T-helper 2 cell treated with Interferon-gamma antibody and Interleukin-4, amounts not matched to agents 5 μg/mL and 100 μg/mL, for 36 hours (primary cell): ENCODE measurements around the gene CLCN1.

Source experiments
- DNase-seq: peaks from one replicate; pipeline ENCODE4 v3.0.0; 2021; ENCODE audit warnings: low spot score
- H3K27ac Mint-ChIP-seq: one replicate; pipeline ENCODE4 v1.8.0; 2021; ENCODE audit warnings: mild to moderate bottlenecking, mixed read lengths
- H3K27me3 Mint-ChIP-seq: one replicate; pipeline ENCODE4 v1.8.0; 2021; ENCODE audit warnings: low read depth, mixed read lengths
- H3K36me3 Mint-ChIP-seq: one replicate; pipeline ENCODE4 v1.8.0; 2021; ENCODE audit warnings: low read depth, mixed read lengths
- H3K4me1 Mint-ChIP-seq: one replicate; pipeline ENCODE4 v1.8.0; 2021; ENCODE audit warnings: low read depth, mixed read lengths
- H3K4me3 Mint-ChIP-seq: one replicate; pipeline ENCODE4 v1.8.0; 2022; ENCODE audit warnings: mild to moderate bottlenecking, moderate library complexity, mixed read lengths
- H3K9me3 Mint-ChIP-seq: one replicate; pipeline ENCODE4 v1.8.0; 2021; ENCODE audit warnings: mixed read lengths

The CLCN1 gene

GRCh38 chr7:143392875-143393266 lies 77.0 kb downstream of the CLCN1 start:
- Mint-ChIP-seq H3K9me3 (no peaks in the 10 kb centered on the region), H3K4me1 (peaks cover 11% of the 10 kb centered on the region), H3K36me3 (peaks cover 31% of the 10 kb centered on the region), H3K27me3 (no peaks in the 10 kb centered on the region), H3K4me3 (no peak overlapping the region), H3K27ac (no peak overlapping the region)
- no peak for DNase-seq

- H3K27me3 Mint-ChIP-seq: no peaks in the 10 kb centered on the region
- no peaks in the 10 kb centered on the region for H3K9me3 Mint-ChIP-seq
- no peak overlapping the region for H3K27ac Mint-ChIP-seq
- peaks cover 30% of the 10 kb centered on the region for H3K36me3 Mint-ChIP-seq
- peaks cover 11% of the 10 kb centered on the region for H3K4me1 Mint-ChIP-seq
- no peak for DNase-seq
- H3K4me3 Mint-ChIP-seq: no peak overlapping the region
These were observed 77.5 kb downstream of the CLCN1 start for GRCh38 chr7:143393267-143394041.

GRCh38 chr7:143394068-143394467 lies 78.2 kb downstream of the CLCN1 start:
- Mint-ChIP-seq H3K4me3 (no peak overlapping the region), H3K4me1 (peaks cover 11% of the 10 kb centered on the region), H3K9me3 (no peaks in the 10 kb centered on the region), H3K27ac (no peak overlapping the region), H3K36me3 (peaks cover 28% of the 10 kb centered on the region), H3K27me3 (no peaks in the 10 kb centered on the region)
- DNase-seq: no peak

GRCh38 chr7:143394777-143395176 lies 78.9 kb downstream of the CLCN1 start:
- Mint-ChIP-seq H3K4me3 (no peak overlapping the region), H3K27me3 (no peaks in the 10 kb centered on the region), H3K27ac (no peak overlapping the region), H3K36me3 (peaks cover 21% of the 10 kb centered on the region), H3K9me3 (no peaks in the 10 kb centered on the region), H3K4me1 (peaks cover 7% of the 10 kb centered on the region)
- DNase-seq: no peak

GRCh38 chr7:143395187-143396149 lies 79.6 kb downstream of the CLCN1 start:
- H3K27me3 Mint-ChIP-seq: no peaks in the 10 kb centered on the region
- H3K9me3 Mint-ChIP-seq: no peaks in the 10 kb centered on the region
- DNase-seq: no peak
- no peak overlapping the region for H3K27ac Mint-ChIP-seq
- H3K36me3 Mint-ChIP-seq: peaks cover 14% of the 10 kb centered on the region
- H3K4me1 Mint-ChIP-seq: peaks cover 2% of the 10 kb centered on the region
- H3K4me3 Mint-ChIP-seq: no peak overlapping the region

- no peak overlapping the region for H3K27ac Mint-ChIP-seq
- DNase-seq: no peak
- peaks cover 10% of the 10 kb centered on the region for H3K36me3 Mint-ChIP-seq
- H3K9me3 Mint-ChIP-seq: no peaks in the 10 kb centered on the region
- peaks cover 2% of the 10 kb centered on the region for H3K4me1 Mint-ChIP-seq
- H3K4me3 Mint-ChIP-seq: no peak overlapping the region
- H3K27me3 Mint-ChIP-seq: no peaks in the 10 kb centered on the region
These were observed 80.3 kb downstream of the CLCN1 start for GRCh38 chr7:143396182-143396581.

GRCh38 chr7:143396625-143397556 lies 81.0 kb downstream of the CLCN1 start:
- no peaks in the 10 kb centered on the region for H3K27me3 Mint-ChIP-seq
- peaks cover 10% of the 10 kb centered on the region for H3K36me3 Mint-ChIP-seq
- H3K4me1 Mint-ChIP-seq: peaks cover 2% of the 10 kb centered on the region
- no peaks in the 10 kb centered on the region for H3K9me3 Mint-ChIP-seq
- H3K4me3 Mint-ChIP-seq: no peak overlapping the region
- H3K27ac Mint-ChIP-seq: no peak overlapping the region
- DNase-seq: no peak

- no peak for DNase-seq
- H3K27ac Mint-ChIP-seq: no peak overlapping the region
These were observed 82.0 kb downstream of the CLCN1 start for GRCh38 chr7:143397710-143398530.

GRCh38 chr7:143398616-143399015 lies 82.7 kb downstream of the CLCN1 start:
- Mint-ChIP-seq H3K27ac (no peak overlapping the region), H3K27me3 (peaks cover 3% of the 10 kb centered on the region), H3K9me3 (no peaks in the 10 kb centered on the region), H3K4me3 (no peak overlapping the region), H3K4me1 (peaks cover 2% of the 10 kb centered on the region), H3K36me3 (no peaks in the 10 kb centered on the region)
- no peak for DNase-seq

More at GRCh38 chr7:143397710-143398530, 82.0 kb downstream of the CLCN1 start:
- Mint-ChIP-seq H3K36me3 (peaks cover 3% of the 10 kb centered on the region), H3K4me3 (no peak overlapping the region), H3K9me3 (no peaks in the 10 kb centered on the region), H3K27me3 (no peaks in the 10 kb centered on the region), H3K4me1 (peaks cover 2% of the 10 kb centered on the region)

- no peaks in the 10 kb centered on the region for H3K9me3 Mint-ChIP-seq
- no peaks in the 10 kb centered on the region for H3K36me3 Mint-ChIP-seq
- DNase-seq: no peak
- no peak overlapping the region for H3K4me3 Mint-ChIP-seq
- no peak overlapping the region for H3K27ac Mint-ChIP-seq
- peaks cover 2% of the 10 kb centered on the region for H3K4me1 Mint-ChIP-seq
- H3K27me3 Mint-ChIP-seq: peaks cover 3% of the 10 kb centered on the region
These were observed 83.2 kb downstream of the CLCN1 start for GRCh38 chr7:143399151-143399550.

- no peak for DNase-seq
- Mint-ChIP-seq H3K27me3 (peaks cover 5% of the 10 kb centered on the region), H3K9me3 (no peaks in the 10 kb centered on the region), H3K4me3 (no peak overlapping the region), H3K27ac (no peak overlapping the region), H3K36me3 (no peaks in the 10 kb centered on the region), H3K4me1 (peaks cover 2% of the 10 kb centered on the region)
These were observed 83.7 kb downstream of the CLCN1 start for GRCh38 chr7:143399642-143400041.

GRCh38 chr7:143401265-143401664 lies 85.4 kb downstream of the CLCN1 start:
- no peaks in the 10 kb centered on the region for H3K4me1 Mint-ChIP-seq
- H3K4me3 Mint-ChIP-seq: no peak overlapping the region
- H3K27ac Mint-ChIP-seq: no peak overlapping the region
- H3K9me3 Mint-ChIP-seq: no peaks in the 10 kb centered on the region
- DNase-seq: no peak
- no peaks in the 10 kb centered on the region for H3K36me3 Mint-ChIP-seq
- H3K27me3 Mint-ChIP-seq: peaks cover 8% of the 10 kb centered on the region
